ENCODE results near the gene RPL28. TPM values are rescaled to one million over a fixed set of nuclear protein-coding genes. Genes with fewer than 3 reads are reported as not detected.

The RPL28 gene
- 100 to 1,000 TPM; 113 to 268 TPM for total RNA-seq

GRCh38 chr19:55385724-55386492 lies at the start of gene RPL28:
Gene RPL28 (plus strand): TSS chr19:55385932. CDS start chr19:55386358, 426 bp downstream.
- 0 to 1% methylated on average over 22 to 66 of the region's 68 CpGs for WGBS, 2 donors
- peak; percentile 87 for ATAC-seq
- H3K27me3 ChIP-seq, result no peaks in the 10 kb centered on the region
- no peaks in the 10 kb centered on the region for H3K9me3 ChIP-seq
- DNase-seq, result peak; percentile 98 to 99 (median 98)
- intact Hi-C loops (cut with DNase I), result loop anchor here (10.0 kb wide), 1 partner anchor 81 kb away; no protein-coding TSS in a partner anchor
- H3K27ac ChIP-seq, result peak within 1 kb of the TSS; percentile 84 to 96 (median 94)
- peaks cover 54% of the 10 kb centered on the region for H3K4me1 ChIP-seq
- peak within 1 kb of the TSS; percentile 84 to 98 for H3K4me3 ChIP-seq
- H3K36me3 ChIP-seq (replicated peaks in 1 of 2; ENCODE audit: insufficient read depth in 1 of 2, low read depth in 2 of 2), result peaks cover 0 to 8% of the 10 kb centered on the region in 2 donors
- peak; percentile 92 to 100 (median 99) for TF ChIP-seq POLR2A (IDR thresholded peaks at IDR 0.05)
- TF ChIP-seq, protein P1, sequence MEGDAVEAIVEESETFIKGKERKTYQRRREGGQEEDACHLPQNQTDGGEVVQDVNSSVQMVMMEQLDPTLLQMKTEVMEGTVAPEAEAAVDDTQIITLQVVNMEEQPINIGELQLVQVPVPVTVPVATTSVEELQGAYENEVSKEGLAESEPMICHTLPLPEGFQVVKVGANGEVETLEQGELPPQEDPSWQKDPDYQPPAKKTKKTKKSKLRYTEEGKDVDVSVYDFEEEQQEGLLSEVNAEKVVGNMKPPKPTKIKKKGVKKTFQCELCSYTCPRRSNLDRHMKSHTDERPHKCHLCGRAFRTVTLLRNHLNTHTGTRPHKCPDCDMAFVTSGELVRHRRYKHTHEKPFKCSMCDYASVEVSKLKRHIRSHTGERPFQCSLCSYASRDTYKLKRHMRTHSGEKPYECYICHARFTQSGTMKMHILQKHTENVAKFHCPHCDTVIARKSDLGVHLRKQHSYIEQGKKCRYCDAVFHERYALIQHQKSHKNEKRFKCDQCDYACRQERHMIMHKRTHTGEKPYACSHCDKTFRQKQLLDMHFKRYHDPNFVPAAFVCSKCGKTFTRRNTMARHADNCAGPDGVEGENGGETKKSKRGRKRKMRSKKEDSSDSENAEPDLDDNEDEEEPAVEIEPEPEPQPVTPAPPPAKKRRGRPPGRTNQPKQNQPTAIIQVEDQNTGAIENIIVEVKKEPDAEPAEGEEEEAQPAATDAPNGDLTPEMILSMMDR (IDR thresholded peaks at IDR 0.05), result no peak

DNA sequence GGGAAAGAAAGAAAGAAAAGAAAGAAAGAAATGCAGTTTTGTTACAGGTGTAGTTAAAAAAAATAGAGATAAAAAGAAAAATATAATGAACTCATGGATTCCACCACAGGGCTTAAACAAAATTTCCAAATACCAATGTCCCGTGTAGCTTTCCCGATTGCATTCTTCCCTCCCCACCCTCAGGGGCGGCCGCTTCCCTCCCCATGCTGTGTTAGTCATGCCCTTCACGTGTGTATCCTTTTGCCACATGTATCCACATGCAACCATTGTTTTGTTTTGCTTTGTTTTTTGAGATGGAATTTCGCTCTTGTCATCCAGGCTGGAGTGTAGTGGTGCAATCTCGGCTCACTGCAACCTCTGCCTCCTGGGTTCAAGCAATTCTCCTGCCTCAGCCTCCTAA lies 49.6 kb upstream of the RPL28 start:
- no peaks in the 10 kb centered on the region for H3K36me3 ChIP-seq (replicated peaks in 1 of 2; ENCODE audit: insufficient read depth in 1 of 2, low read depth in 2 of 2)
- ATAC-seq (no peak), DNase-seq (no peak)
- TF ChIP-seq POLR2A (IDR thresholded peaks at IDR 0.05), result no peak
- TF ChIP-seq, protein P1 (IDR thresholded peaks at IDR 0.05), result no peak
- H3K27me3 ChIP-seq, result no peaks in the 10 kb centered on the region
- H3K27ac ChIP-seq, result no peak overlapping the region
- no peak overlapping the region for H3K4me3 ChIP-seq
- H3K9me3 ChIP-seq, result no peaks in the 10 kb centered on the region
- intact Hi-C loops (cut with DNase I), result no loop called here
- H3K4me1 ChIP-seq, result peaks cover 21% of the 10 kb centered on the region
- 72 to 77% methylated on average over 7 of the region's 7 CpGs for WGBS, 2 donors

GRCh38 chr19:55339105-55339888 lies 46.4 kb upstream of the RPL28 start, which contains the start of gene KMT5C:
Gene KMT5C (plus strand): TSS chr19:55339876. CDS start chr19:55341937, 2,061 bp downstream.
- H3K27ac ChIP-seq, result peak within 1 kb of the TSS; percentile 94 to 97 (median 96)
- peaks cover 26% of the 10 kb centered on the region for H3K4me1 ChIP-seq
- no peaks in the 10 kb centered on the region for H3K9me3 ChIP-seq
- no peaks in the 10 kb centered on the region for H3K36me3 ChIP-seq (replicated peaks in 1 of 2; ENCODE audit: insufficient read depth in 1 of 2, low read depth in 2 of 2)
- TF ChIP-seq, protein P1 (IDR thresholded peaks at IDR 0.05), result peak; percentile 23 to 84 (median 70)
- TF ChIP-seq POLR2A (IDR thresholded peaks at IDR 0.05), result peak in 1 of 3 donors; percentile 96
- WGBS, 2 donors, result 0% methylated on average over 20 to 63 of the region's 63 CpGs
- ATAC-seq (peak; percentile 86), DNase-seq (peak; percentile 100)
- no peaks in the 10 kb centered on the region for H3K27me3 ChIP-seq
- intact Hi-C loops (cut with DNase I), result no loop called here
- H3K4me3 ChIP-seq, result peak within 1 kb of the TSS; percentile 49 to 98

GRCh38 chr19:55339889-55340783 lies 45.6 kb upstream of the RPL28 start:
- 1 to 2% methylated on average over 14 to 31 of the region's 44 CpGs for WGBS, 2 donors

More at GRCh38 chr19:55339889-55340783, 45.6 kb upstream of the RPL28 start:
- intact Hi-C loops (cut with DNase I), result no loop called here
- Histone ChIP-seq H3K36me3 (replicated peaks in 1 of 2; ENCODE audit: insufficient read depth in 1 of 2, low read depth in 2 of 2) (no peaks in the 10 kb centered on the region), H3K4me1 (peaks cover 26% of the 10 kb centered on the region), H3K27me3 (no peaks in the 10 kb centered on the region), H3K9me3 (no peaks in the 10 kb centered on the region), H3K27ac (peak overlapping the region; percentile 94 to 97 (median 95)), H3K4me3 (peak overlapping the region; percentile 49 to 98)
- ATAC-seq (no peak), DNase-seq (peak in 3 of 4 donors; percentile 28 to 38 (median 30))
- TF ChIP-seq, protein P1 (IDR thresholded peaks at IDR 0.05), result no peak
- TF ChIP-seq POLR2A (IDR thresholded peaks at IDR 0.05), result peak in 2 of 3 donors; percentile 89 to 98
